ENCODE results near the gene GTF3C4. TPM values are rescaled to one million over a fixed set of nuclear protein-coding genes. Genes with fewer than 3 reads are reported as not detected.

The GTF3C4 gene
- total RNA-seq, 1 donor from 2014 or later = 25.9 TPM

DNA sequence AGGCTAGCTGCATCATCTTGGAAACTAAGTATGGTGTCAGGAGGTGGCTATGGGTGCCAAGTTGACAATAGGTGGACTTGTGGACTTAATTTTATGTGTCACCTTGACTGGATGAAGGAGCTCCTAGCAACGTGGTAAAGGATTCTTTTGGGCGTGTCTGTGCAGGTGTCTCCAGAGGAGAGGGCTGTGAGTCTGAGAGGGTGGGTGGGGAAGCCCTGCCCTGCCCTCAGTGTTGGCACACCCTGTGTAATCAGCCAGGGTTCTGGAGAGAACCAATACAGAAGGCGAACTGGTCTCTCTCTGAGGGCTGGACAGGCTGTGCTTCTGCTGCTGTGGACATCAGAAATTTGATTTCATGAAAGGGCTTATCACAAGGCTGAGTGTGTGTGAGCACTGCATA, 61.0 kb downstream of the GTF3C4 start:
- TF ChIP-seq, protein P1, sequence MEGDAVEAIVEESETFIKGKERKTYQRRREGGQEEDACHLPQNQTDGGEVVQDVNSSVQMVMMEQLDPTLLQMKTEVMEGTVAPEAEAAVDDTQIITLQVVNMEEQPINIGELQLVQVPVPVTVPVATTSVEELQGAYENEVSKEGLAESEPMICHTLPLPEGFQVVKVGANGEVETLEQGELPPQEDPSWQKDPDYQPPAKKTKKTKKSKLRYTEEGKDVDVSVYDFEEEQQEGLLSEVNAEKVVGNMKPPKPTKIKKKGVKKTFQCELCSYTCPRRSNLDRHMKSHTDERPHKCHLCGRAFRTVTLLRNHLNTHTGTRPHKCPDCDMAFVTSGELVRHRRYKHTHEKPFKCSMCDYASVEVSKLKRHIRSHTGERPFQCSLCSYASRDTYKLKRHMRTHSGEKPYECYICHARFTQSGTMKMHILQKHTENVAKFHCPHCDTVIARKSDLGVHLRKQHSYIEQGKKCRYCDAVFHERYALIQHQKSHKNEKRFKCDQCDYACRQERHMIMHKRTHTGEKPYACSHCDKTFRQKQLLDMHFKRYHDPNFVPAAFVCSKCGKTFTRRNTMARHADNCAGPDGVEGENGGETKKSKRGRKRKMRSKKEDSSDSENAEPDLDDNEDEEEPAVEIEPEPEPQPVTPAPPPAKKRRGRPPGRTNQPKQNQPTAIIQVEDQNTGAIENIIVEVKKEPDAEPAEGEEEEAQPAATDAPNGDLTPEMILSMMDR (conservative IDR thresholded peaks at IDR 0.05) = no peak
- no peak for DNase-seq (ENCODE audit: extremely low spot score, unreplicated experiment)
- H3K36me3 Mint-ChIP-seq = no peaks in the 10 kb centered on the region
- H3K4me3 Mint-ChIP-seq = no peak overlapping the region
- H3K27me3 Mint-ChIP-seq = peaks cover 5% of the 10 kb centered on the region
- no peaks in the 10 kb centered on the region for H3K9me3 Mint-ChIP-seq
- peak overlapping the region; percentile 79 for H3K27ac Mint-ChIP-seq
- peaks cover 4% of the 10 kb centered on the region for H3K4me1 Mint-ChIP-seq (ENCODE audit: unreplicated experiment)

DNA sequence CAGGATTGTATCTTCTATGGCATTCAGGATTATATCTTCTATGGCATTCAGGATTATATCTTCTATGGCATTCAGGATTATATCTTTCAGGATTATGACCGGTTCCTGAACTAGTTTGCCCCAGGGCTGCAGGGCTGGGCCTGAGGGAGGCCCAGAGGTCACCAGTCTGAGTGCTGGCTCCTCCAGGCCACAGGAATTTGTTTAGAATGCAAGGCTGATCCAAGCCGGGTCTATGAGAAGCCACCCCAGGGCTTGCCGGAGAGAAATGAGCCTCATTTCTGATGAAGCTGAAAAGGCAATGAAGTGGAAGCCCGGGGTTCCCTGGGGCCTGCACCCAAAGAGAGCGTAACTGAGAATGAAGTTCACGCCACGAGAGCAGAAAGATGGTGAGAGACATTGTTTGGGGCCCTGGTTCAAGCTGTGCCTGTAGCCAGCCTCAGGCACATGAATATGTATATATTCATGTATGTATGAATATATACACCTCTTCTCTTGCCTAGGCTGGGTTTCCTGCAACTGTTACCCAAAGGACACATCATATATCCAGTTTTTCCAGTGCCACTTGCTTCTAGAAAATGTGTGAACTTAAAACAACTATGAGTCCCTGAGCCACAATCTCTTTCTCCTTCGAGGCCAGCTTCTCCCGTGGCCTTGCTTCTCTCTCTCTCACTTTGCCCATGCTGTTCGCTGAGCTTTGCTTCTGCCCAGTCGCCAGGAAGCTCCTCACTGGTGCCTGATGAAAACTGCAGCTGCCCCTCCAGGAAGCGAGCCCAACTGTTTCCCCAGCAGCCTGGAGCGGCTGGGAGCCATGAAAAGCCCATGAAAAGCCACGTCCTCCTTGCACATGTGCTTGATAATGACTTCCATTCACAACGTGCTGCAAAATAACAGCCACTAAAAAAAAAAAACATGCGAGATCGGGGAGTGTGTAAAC, 62.3 kb downstream of the GTF3C4 start:
- DNase-seq (ENCODE audit: extremely low spot score, unreplicated experiment) = no peak
- Mint-ChIP-seq H3K4me1 (ENCODE audit: unreplicated experiment) (peaks cover 4% of the 10 kb centered on the region), H3K27me3 (peaks cover 4% of the 10 kb centered on the region), H3K36me3 (no peaks in the 10 kb centered on the region), H3K4me3 (no peak overlapping the region), H3K27ac (no peak overlapping the region), H3K9me3 (no peaks in the 10 kb centered on the region)
- TF ChIP-seq, protein P1 (conservative IDR thresholded peaks at IDR 0.05) = no peak

DNA sequence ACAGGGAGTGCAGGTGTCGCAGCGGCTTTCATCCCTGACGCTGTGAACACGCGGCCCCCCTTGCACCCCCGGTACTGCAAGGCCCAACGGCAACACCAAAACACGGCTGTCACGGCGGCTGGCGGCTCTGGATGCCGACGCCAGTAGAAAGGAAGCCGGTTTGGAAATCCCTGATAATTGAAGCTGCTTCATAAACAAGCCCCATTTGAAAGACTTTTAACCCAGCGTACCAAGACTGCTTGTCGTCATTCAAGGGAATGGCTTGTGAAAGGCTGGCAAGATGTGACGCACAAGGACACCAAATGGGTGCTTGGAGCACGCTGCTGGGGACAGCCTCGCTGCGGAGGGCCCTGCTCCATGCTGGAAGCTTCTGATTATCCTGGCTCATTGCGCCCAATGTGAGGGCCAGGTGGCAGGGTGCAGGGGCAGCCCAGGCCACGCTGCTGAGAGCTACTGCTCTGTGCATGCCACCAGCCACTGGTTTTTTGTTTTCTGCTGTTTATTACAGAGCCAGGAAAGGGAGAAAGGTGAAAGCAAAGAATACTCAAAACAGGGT, 63.1 kb downstream of the GTF3C4 start:
- H3K36me3 Mint-ChIP-seq = no peaks in the 10 kb centered on the region
- H3K4me1 Mint-ChIP-seq (ENCODE audit: unreplicated experiment) = peaks cover 4% of the 10 kb centered on the region
- H3K27me3 Mint-ChIP-seq = no peaks in the 10 kb centered on the region
- DNase-seq (ENCODE audit: extremely low spot score, unreplicated experiment) = no peak
- no peak overlapping the region for H3K27ac Mint-ChIP-seq
- no peaks in the 10 kb centered on the region for H3K9me3 Mint-ChIP-seq
- TF ChIP-seq, protein P1 (conservative IDR thresholded peaks at IDR 0.05) = no peak
- no peak overlapping the region for H3K4me3 Mint-ChIP-seq

DNA sequence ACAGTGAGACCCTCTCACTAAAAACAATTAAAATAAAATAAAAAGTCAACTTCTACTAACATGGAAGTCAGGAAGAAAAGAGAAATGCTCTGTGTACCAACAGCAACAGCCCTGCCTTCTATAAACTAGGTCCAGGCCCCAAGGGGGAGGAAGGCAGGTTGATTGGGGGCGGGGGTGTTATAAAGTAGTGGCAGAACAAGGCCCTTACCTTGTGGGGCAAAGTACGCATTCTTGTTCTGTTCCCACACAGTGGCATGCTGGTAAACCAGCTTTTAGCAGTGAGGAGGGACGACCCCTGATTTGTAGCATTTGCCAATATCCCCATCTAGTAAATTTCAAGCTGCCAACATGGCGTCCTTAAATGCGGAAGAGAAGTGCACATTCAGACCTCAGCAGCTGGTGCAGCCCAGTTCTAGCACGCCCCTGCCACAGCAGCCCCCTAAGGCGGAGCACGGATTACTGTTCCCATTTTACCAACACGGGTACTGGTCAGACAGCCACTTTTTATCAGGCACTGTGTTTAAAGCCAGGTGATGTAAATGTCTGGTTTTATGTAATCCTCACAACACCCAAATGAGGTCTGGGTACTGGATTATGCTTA, 69.5 kb downstream of the GTF3C4 start:
- no peak for DNase-seq (ENCODE audit: extremely low spot score, unreplicated experiment)
- Mint-ChIP-seq H3K4me1 (ENCODE audit: unreplicated experiment) (peaks cover 22% of the 10 kb centered on the region), H3K36me3 (no peaks in the 10 kb centered on the region), H3K27me3 (peaks cover 31% of the 10 kb centered on the region), H3K4me3 (no peak overlapping the region), H3K27ac (no peak overlapping the region), H3K9me3 (no peaks in the 10 kb centered on the region)
- TF ChIP-seq, protein P1 (conservative IDR thresholded peaks at IDR 0.05) = no peak

DNA sequence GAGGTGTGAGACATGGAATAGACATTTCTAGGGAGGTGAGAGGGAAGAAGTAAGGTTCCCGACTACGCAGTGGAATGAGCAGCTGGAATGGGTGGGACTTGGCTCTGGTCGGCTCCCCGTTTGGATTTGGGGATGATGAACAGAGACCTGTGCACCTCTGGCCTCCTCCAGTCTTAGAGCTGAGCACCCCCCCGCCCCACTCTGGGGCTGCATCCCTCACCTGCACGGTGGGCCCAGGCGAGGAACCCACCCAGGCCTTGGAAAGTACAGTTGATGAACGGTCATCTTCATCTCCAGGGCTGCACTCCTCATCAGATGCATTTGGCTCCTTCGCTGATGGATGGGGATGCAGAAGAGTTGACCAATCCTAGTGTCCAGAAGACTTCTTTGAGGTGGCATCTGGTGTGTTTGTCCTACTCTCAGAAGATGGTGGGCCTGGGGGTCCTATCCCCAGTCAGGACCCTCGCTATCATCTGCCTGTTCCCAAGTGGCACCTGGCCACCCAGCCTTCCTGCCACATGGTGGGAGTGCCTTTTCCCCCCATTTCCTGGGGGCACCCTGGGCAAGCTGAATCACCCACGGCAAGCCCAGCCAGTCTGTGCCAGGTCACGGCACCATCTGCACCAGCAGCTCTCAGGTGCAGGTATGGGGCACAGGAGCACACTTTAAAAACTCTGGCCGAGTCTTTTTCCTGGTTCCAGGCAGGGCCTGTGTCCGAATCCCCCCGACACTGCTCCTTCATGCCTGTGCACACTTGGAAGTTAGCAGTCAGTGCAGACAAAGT, 70.5 kb downstream of the GTF3C4 start:
- Mint-ChIP-seq H3K36me3 (no peaks in the 10 kb centered on the region), H3K9me3 (no peaks in the 10 kb centered on the region), H3K4me3 (no peak overlapping the region), H3K27ac (no peak overlapping the region), H3K27me3 (peaks cover 40% of the 10 kb centered on the region), H3K4me1 (ENCODE audit: unreplicated experiment) (peaks cover 30% of the 10 kb centered on the region)
- TF ChIP-seq, protein P1 (conservative IDR thresholded peaks at IDR 0.05) = no peak
- DNase-seq (ENCODE audit: extremely low spot score, unreplicated experiment) = no peak

All from type B pancreatic cell (in vitro differentiated cells).